Activated gamma-delta T cell treated with Interleukin-2 at 50 U/mL for 16 hours (primary cell): ENCODE results near the gene TRIM24.
A peak's percentile ranks its signal among the peaks of the same experiment; 100 is the strongest.
"Not testable (repeated sequence)": the region's sequence is repeated elsewhere in the genome, so short reads cannot be mapped to it uniquely, and the experiment has no call there.

Experiments used
- DNase-seq: peaks from one replicate; pipeline ENCODE4 v3.0.0-alpha.2; 2020

TRIM24 gene

GRCh38 chr7:138460176-138460648, at the start of gene TRIM24:
TSS of gene TRIM24 (plus strand) at chr7:138460259. CDS start at chr7:138460549, 290 bp downstream.
- no peak for DNase-seq

GRCh38 chr7:138412077-138412476, 48.0 kb upstream of the TRIM24 start:
- not testable (repeated sequence) for DNase-seq

GRCh38 chr7:138412921-138413320, 47.1 kb upstream of the TRIM24 start:
- not testable (repeated sequence) for DNase-seq

GRCh38 chr7:138417078-138417700, 42.9 kb upstream of the TRIM24 start:
- no peak for DNase-seq

- DNase-seq = no peak
Observed at GRCh38 chr7:138417764-138418163, 42.3 kb upstream of the TRIM24 start.

GRCh38 chr7:138418403-138418802, 41.7 kb upstream of the TRIM24 start:
- DNase-seq = not testable (repeated sequence)

GRCh38 chr7:138425026-138425425, 35.0 kb upstream of the TRIM24 start:
- DNase-seq = no peak

GRCh38 chr7:138429577-138430250, 30.3 kb upstream of the TRIM24 start:
- no peak for DNase-seq

- DNase-seq = no peak
Observed at GRCh38 chr7:138431517-138431916, 28.5 kb upstream of the TRIM24 start.

- DNase-seq = no peak
Observed at GRCh38 chr7:138433583-138434443, 26.2 kb upstream of the TRIM24 start.

GRCh38 chr7:138434597-138435019, 25.5 kb upstream of the TRIM24 start:
- DNase-seq = no peak

GRCh38 chr7:138435231-138435919, 24.7 kb upstream of the TRIM24 start:
- DNase-seq = no peak

- no peak for DNase-seq
Observed at GRCh38 chr7:138436388-138436787, 23.7 kb upstream of the TRIM24 start.

GRCh38 chr7:138440460-138440859, 19.6 kb upstream of the TRIM24 start:
- no peak for DNase-seq

GRCh38 chr7:138442822-138443221, 17.2 kb upstream of the TRIM24 start:
- DNase-seq = no peak

GRCh38 chr7:138449580-138449979, 10.5 kb upstream of the TRIM24 start:
- peak; percentile 36 for DNase-seq

- DNase-seq = no peak
Observed at GRCh38 chr7:138455609-138456008, 4.5 kb upstream of the TRIM24 start.

GRCh38 chr7:138456220-138456619, 3.8 kb upstream of the TRIM24 start:
- DNase-seq = no peak

GRCh38 chr7:138458576-138459412, 1.3 kb upstream of the TRIM24 start:
- DNase-seq = no peak

- DNase-seq = peak; percentile 98
Observed at GRCh38 chr7:138459413-138460175, 465 bp upstream of the TRIM24 start.
